ENCODE results near the gene SSR4.

Gene SSR4

DNA sequence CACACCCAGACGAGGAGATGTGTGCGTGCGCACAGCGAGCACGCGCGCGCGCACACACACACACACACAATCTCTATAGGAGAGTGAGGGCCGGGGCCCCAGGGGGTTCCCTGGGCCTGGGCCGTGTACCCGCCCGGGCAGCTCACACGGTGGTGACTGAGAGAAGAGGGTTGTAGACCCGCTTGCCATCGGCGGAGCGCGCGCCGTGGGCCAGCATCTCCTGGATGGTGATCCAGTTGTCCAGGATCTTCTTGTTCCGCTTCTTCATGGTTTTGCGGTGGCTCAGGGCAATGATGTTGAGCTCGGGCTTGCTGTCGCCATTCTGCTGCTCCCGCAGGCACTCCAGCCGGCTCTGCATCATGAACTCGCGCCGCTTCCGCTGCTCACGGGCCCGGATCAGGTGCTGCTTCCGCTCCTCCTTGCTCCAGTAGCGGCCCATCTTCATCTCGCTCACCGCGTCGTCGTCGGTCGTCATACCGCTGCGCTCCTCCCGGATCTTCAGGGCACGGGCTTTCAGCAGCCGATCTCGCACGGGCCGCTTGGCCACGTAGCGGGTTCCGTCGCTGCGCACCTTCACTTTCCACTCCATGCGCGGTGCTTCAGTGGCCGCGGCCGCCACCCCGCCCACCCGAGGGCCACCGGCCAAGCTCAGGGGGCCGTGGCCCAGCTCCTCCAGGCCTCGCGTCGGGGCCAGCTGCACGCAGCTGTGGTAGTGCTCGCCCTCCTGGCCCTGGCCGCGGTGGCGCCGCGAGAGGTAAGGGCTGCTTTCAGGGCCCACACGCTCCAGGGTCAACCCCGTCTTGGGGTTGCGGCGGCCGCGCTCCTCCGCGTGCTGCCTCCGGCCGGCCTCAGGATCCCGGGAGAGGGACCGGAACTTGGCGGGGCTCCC is 9.0 kb downstream of the SSR4 start:
- no peak for DNase-seq (ENCODE audit: low read depth, low spot score)
- no peaks in the 10 kb centered on the region for H3K4me1 ChIP-seq (ENCODE audit: insufficient read depth, insufficient read length)
- no peaks in the 10 kb centered on the region for H3K9me3 ChIP-seq (ENCODE audit: insufficient read depth, low read length)
- no peak overlapping the region for H3K4me3 ChIP-seq (ENCODE audit: insufficient read length, low read depth)
- H3K36me3 ChIP-seq (ENCODE audit: insufficient read depth, insufficient read length, low read length) = peaks cover 11% of the 10 kb centered on the region
- H3K27me3 ChIP-seq (ENCODE audit: insufficient read depth, insufficient read length) = no peaks in the 10 kb centered on the region
- no peak for TF ChIP-seq YY1 (IDR thresholded peaks at IDR 0.05; ENCODE audit: insufficient read depth, insufficient read length)
- no peak for TF ChIP-seq SUZ12 (IDR thresholded peaks at IDR 0.05; ENCODE audit: extremely low read depth, insufficient read depth, insufficient read length)
- TF ChIP-seq ZNF274 (IDR thresholded peaks at IDR 0.05; ENCODE audit: low read depth, low read length) = no peak
- no peak overlapping the region for H3K9ac ChIP-seq (ENCODE audit: insufficient read length, low read depth)

- H3K4me1 ChIP-seq (ENCODE audit: insufficient read depth, insufficient read length) = no peaks in the 10 kb centered on the region
- H3K36me3 ChIP-seq (ENCODE audit: insufficient read depth, insufficient read length, low read length) = peaks cover 5% of the 10 kb centered on the region
- no peaks in the 10 kb centered on the region for H3K9me3 ChIP-seq (ENCODE audit: insufficient read depth, low read length)
- DNase-seq (ENCODE audit: low read depth, low spot score) = no peak
- no peaks in the 10 kb centered on the region for H3K27me3 ChIP-seq (ENCODE audit: insufficient read depth, insufficient read length)
- no peak overlapping the region for H3K9ac ChIP-seq (ENCODE audit: insufficient read length, low read depth)
- no peak for TF ChIP-seq ZNF274 (IDR thresholded peaks at IDR 0.05; ENCODE audit: low read depth, low read length)
- no peak for TF ChIP-seq YY1 (IDR thresholded peaks at IDR 0.05; ENCODE audit: insufficient read depth, insufficient read length)
- no peak for TF ChIP-seq SUZ12 (IDR thresholded peaks at IDR 0.05; ENCODE audit: extremely low read depth, insufficient read depth, insufficient read length)
- no peak overlapping the region for H3K4me3 ChIP-seq (ENCODE audit: insufficient read length, low read depth)
Observed at GRCh38 chrX:153804100-153804595, 9.7 kb downstream of the SSR4 start.

DNA sequence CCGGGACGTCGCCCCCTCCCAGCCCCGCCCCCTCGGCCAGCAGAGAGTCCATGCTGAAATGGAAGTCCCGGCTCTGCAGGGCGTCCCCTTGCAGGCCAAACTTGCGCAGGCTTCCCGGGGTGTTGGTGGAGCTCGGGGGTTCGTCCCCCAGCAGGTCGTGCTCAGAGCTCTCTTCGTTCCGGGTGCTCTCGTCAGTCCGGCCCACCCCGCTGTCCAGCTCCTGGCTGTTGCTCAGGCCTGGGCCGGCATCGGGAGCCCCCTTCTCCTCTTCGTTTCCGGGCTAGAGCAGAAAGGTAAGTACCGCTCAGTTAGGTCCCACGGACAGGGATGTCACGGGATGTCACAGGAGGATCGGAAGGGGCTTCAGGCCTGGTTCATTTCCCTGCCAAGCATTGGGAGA is 10.2 kb downstream of the SSR4 start:
- no peak for TF ChIP-seq ZNF274 (IDR thresholded peaks at IDR 0.05; ENCODE audit: low read depth, low read length)
- TF ChIP-seq YY1 (IDR thresholded peaks at IDR 0.05; ENCODE audit: insufficient read depth, insufficient read length) = no peak
- TF ChIP-seq SUZ12 (IDR thresholded peaks at IDR 0.05; ENCODE audit: extremely low read depth, insufficient read depth, insufficient read length) = no peak
- DNase-seq (ENCODE audit: low read depth, low spot score) = no peak
- Histone ChIP-seq H3K27me3 (ENCODE audit: insufficient read depth, insufficient read length) (no peaks in the 10 kb centered on the region), H3K9me3 (ENCODE audit: insufficient read depth, low read length) (no peaks in the 10 kb centered on the region), H3K4me1 (ENCODE audit: insufficient read depth, insufficient read length) (no peaks in the 10 kb centered on the region), H3K36me3 (ENCODE audit: insufficient read depth, insufficient read length, low read length) (peaks cover 3% of the 10 kb centered on the region), H3K9ac (ENCODE audit: insufficient read length, low read depth) (no peak overlapping the region), H3K4me3 (ENCODE audit: insufficient read length, low read depth) (no peak overlapping the region)

- no peaks in the 10 kb centered on the region for H3K9me3 ChIP-seq (ENCODE audit: insufficient read depth, low read length)
- DNase-seq (ENCODE audit: low read depth, low spot score) = no peak
- H3K4me3 ChIP-seq (ENCODE audit: insufficient read length, low read depth) = no peak overlapping the region
- H3K4me1 ChIP-seq (ENCODE audit: insufficient read depth, insufficient read length) = no peaks in the 10 kb centered on the region
- H3K27me3 ChIP-seq (ENCODE audit: insufficient read depth, insufficient read length) = no peaks in the 10 kb centered on the region
- H3K36me3 ChIP-seq (ENCODE audit: insufficient read depth, insufficient read length, low read length) = peaks cover 3% of the 10 kb centered on the region
- no peak for TF ChIP-seq SUZ12 (IDR thresholded peaks at IDR 0.05; ENCODE audit: extremely low read depth, insufficient read depth, insufficient read length)
- TF ChIP-seq ZNF274 (IDR thresholded peaks at IDR 0.05; ENCODE audit: low read depth, low read length) = no peak
- TF ChIP-seq YY1 (IDR thresholded peaks at IDR 0.05; ENCODE audit: insufficient read depth, insufficient read length) = no peak
- H3K9ac ChIP-seq (ENCODE audit: insufficient read length, low read depth) = no peak overlapping the region
Observed at GRCh38 chrX:153805436-153805835, 11.0 kb downstream of the SSR4 start.

GRCh38 chrX:153806999-153807575 is 12.6 kb downstream of the SSR4 start:
- DNase-seq (ENCODE audit: low read depth, low spot score) = no peak
- Histone ChIP-seq H3K4me1 (ENCODE audit: insufficient read depth, insufficient read length) (no peaks in the 10 kb centered on the region), H3K9ac (ENCODE audit: insufficient read length, low read depth) (no peak overlapping the region), H3K4me3 (ENCODE audit: insufficient read length, low read depth) (no peak overlapping the region), H3K36me3 (ENCODE audit: insufficient read depth, insufficient read length, low read length) (no peaks in the 10 kb centered on the region), H3K9me3 (ENCODE audit: insufficient read depth, low read length) (no peaks in the 10 kb centered on the region), H3K27me3 (ENCODE audit: insufficient read depth, insufficient read length) (no peaks in the 10 kb centered on the region)
- TF ChIP-seq ZNF274 (IDR thresholded peaks at IDR 0.05; ENCODE audit: low read depth, low read length) (no peak), YY1 (IDR thresholded peaks at IDR 0.05; ENCODE audit: insufficient read depth, insufficient read length) (no peak), SUZ12 (IDR thresholded peaks at IDR 0.05; ENCODE audit: extremely low read depth, insufficient read depth, insufficient read length) (no peak)

DNA sequence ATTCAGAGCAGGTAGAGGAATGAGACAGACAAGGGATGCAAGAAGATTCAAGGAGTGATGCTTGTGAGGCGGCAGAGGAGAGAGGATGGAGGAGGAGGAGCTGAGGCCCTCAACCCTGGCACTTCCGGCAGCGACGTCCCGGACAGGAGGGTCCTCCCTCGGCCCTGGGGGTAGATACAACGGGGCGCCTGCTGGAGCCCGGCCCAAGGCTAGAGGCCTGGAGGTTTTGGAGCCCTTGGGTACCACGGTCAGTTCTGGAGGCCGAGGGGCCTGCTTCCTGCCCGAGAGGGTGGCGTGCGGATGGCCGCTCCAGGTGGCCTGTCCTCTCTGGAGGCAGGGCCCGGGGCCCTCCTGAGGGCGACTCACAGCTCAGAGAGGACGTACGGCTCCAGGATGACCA is 13.5 kb downstream of the SSR4 start:
- H3K4me1 ChIP-seq (ENCODE audit: insufficient read depth, insufficient read length) = no peaks in the 10 kb centered on the region
- no peak for TF ChIP-seq SUZ12 (IDR thresholded peaks at IDR 0.05; ENCODE audit: extremely low read depth, insufficient read depth, insufficient read length)
- TF ChIP-seq YY1 (IDR thresholded peaks at IDR 0.05; ENCODE audit: insufficient read depth, insufficient read length) = no peak

DNA sequence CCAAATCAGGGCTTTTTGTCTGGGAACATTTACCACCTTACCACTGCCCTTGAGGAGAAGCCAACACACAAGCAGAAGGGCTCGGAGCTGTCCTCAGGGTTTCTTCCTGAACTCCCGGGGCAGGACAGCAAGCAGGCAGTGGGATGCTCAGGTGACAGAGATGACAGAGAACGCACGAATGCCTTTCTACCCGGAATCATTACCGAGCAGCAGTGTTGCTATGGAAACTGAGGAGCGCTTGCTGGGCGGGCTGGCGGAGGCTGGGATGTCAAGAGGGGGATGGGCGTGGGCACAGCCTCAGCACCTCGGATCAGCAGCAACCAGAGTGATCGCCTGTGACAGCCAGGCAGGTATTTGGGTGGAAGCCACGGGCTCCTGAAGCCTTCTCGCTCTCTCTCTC is 17.8 kb downstream of the SSR4 start:
- H3K27me3 ChIP-seq (ENCODE audit: insufficient read depth, insufficient read length) = no peaks in the 10 kb centered on the region
- no peak overlapping the region for H3K4me3 ChIP-seq (ENCODE audit: insufficient read length, low read depth)
- no peaks in the 10 kb centered on the region for H3K9me3 ChIP-seq (ENCODE audit: insufficient read depth, low read length)
- no peaks in the 10 kb centered on the region for H3K36me3 ChIP-seq (ENCODE audit: insufficient read depth, insufficient read length, low read length)
- no peak for TF ChIP-seq ZNF274 (IDR thresholded peaks at IDR 0.05; ENCODE audit: low read depth, low read length)
- no peak for TF ChIP-seq YY1 (IDR thresholded peaks at IDR 0.05; ENCODE audit: insufficient read depth, insufficient read length)
- TF ChIP-seq SUZ12 (IDR thresholded peaks at IDR 0.05; ENCODE audit: extremely low read depth, insufficient read depth, insufficient read length) = no peak
- H3K4me1 ChIP-seq (ENCODE audit: insufficient read depth, insufficient read length) = peaks cover 2% of the 10 kb centered on the region
- H3K9ac ChIP-seq (ENCODE audit: insufficient read length, low read depth) = no peak overlapping the region
- DNase-seq (ENCODE audit: low read depth, low spot score) = no peak

More for the DNA sequence above, 13.5 kb downstream of the SSR4 start:
- DNase-seq (ENCODE audit: low read depth, low spot score) = no peak
- Histone ChIP-seq H3K9me3 (ENCODE audit: insufficient read depth, low read length) (no peaks in the 10 kb centered on the region), H3K9ac (ENCODE audit: insufficient read length, low read depth) (no peak overlapping the region), H3K4me3 (ENCODE audit: insufficient read length, low read depth) (no peak overlapping the region), H3K27me3 (ENCODE audit: insufficient read depth, insufficient read length) (no peaks in the 10 kb centered on the region), H3K36me3 (ENCODE audit: insufficient read depth, insufficient read length, low read length) (no peaks in the 10 kb centered on the region)
